Lower leg skin (tissue), 3 donors: Measurements from ENCODE around the gene STARD3.

ENCODE experiments used
- POLR2A ChIP-seq, 2 donors: fragments of 450-650 bp; IDR thresholded peaks; one replicate each; pipeline ENCODE4 v1.6.1; 2016 to 2017; ENCODE audit warnings: antibody characterized with exemption in 2 of 2, mild to moderate bottlenecking in 1 of 2, moderate library complexity in 1 of 2
- TF ChIP-seq, protein P1 (sequence below), 3 donors: fragments of 450-650 bp; IDR thresholded peaks; one replicate each; pipeline ENCODE4 v1.5.1; 2016; ENCODE audit warnings: antibody characterized with exemption in 3 of 3, mild to moderate bottlenecking in 3 of 3, moderate library complexity in 2 of 3

DNA sequence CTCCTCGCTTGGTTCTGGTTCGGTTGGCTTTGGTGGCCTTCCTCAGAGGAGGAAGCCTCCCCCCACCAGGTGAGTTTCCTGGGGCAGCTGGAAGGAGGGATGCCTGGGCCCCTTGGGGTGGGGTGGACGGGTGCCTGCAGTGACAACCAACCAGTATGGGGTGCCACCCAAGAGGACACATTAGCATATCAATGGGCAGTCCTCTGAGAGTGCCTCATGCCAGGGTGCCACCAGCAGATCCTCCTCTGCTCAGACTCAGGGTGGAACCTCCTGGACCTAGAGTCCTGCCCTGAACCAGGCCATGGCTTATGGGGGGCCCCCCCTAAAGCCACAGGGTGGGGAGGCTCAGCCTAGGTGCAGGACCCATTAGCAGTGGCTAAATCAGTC is 7.5 kb upstream of the STARD3 start:
- TF ChIP-seq, protein P1, sequence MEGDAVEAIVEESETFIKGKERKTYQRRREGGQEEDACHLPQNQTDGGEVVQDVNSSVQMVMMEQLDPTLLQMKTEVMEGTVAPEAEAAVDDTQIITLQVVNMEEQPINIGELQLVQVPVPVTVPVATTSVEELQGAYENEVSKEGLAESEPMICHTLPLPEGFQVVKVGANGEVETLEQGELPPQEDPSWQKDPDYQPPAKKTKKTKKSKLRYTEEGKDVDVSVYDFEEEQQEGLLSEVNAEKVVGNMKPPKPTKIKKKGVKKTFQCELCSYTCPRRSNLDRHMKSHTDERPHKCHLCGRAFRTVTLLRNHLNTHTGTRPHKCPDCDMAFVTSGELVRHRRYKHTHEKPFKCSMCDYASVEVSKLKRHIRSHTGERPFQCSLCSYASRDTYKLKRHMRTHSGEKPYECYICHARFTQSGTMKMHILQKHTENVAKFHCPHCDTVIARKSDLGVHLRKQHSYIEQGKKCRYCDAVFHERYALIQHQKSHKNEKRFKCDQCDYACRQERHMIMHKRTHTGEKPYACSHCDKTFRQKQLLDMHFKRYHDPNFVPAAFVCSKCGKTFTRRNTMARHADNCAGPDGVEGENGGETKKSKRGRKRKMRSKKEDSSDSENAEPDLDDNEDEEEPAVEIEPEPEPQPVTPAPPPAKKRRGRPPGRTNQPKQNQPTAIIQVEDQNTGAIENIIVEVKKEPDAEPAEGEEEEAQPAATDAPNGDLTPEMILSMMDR (IDR thresholded peaks at IDR 0.05) = no peak
- no peak for TF ChIP-seq POLR2A (IDR thresholded peaks at IDR 0.05)
